Adrenal gland (tissue), 12 donors: ENCODE measurements around the gene ZNF555. TPM values are rescaled to one million over a fixed set of nuclear protein-coding genes. Genes with fewer than 3 reads are reported as not detected.

Experiments used
- DNase-seq, 7 donors: peaks; one replicate each; pipeline ENCODE4 v3.0.0-alpha.2; 2019 to 2020
- H3K27ac ChIP-seq, 5 donors: fragments of 200-600 bp; sonication (generic) in 4 of 5; 1 replicate in 3 of 5; 2 replicates in 2 of 5; pipeline versions ENCODE4 v1.5.1 to v1.8.0; 2016 to 2020; ENCODE audit warnings: mild to moderate bottlenecking in 1 of 5
- H3K27me3 ChIP-seq: fragments of 200-600 bp; 2 replicates; pipeline ENCODE4 v1.8.0; 2021
- H3K36me3 ChIP-seq, 2 donors: fragments of 200-600 bp; replicated peaks in 1 of 2; 1 replicate in 1 of 2; 2 replicates in 1 of 2; pipeline versions ENCODE4 v1.5.1 to v1.8.0; 2018 to 2022
- H3K4me1 ChIP-seq, 2 donors: fragments of 200-600 bp; replicated peaks in 1 of 2; 1 replicate in 1 of 2; 2 replicates in 1 of 2; pipeline versions ENCODE4 v1.5.1 to v1.8.0; 2018 to 2021
- H3K4me3 ChIP-seq, 4 donors: fragments of 200-600 bp; sonication (generic) in 3 of 4; one replicate each; pipeline ENCODE4 v1.5.1; 2016 to 2018
- H3K9me3 ChIP-seq, 3 donors: fragments of 200-600 bp; sonication (generic) in 1 of 3; replicated peaks in 1 of 3; 1 replicate in 2 of 3; 2 replicates in 1 of 3; pipeline versions ENCODE4 v1.5.1 to v1.8.0; 2016 to 2021
- CTCF ChIP-seq, 6 experiments: fragments of 450-650 bp in 4 of 6; fragments of 200-600 bp in 2 of 6; sonication (generic) in 1 of 6; IDR thresholded peaks; 1 replicate in 5 of 6; 2 replicates in 1 of 6; pipeline versions ENCODE4 v1.5.1 to v1.8.0; 2016 to 2021; ENCODE audit warnings: antibody characterized with exemption in 6 of 6, mild to moderate bottlenecking in 2 of 6, moderate library complexity in 1 of 6
- POLR2A ChIP-seq, 2 donors: fragments of 450-650 bp; IDR thresholded peaks; one replicate each; pipeline ENCODE4 v1.6.1; 2017; ENCODE audit warnings: antibody characterized with exemption in 2 of 2, mild to moderate bottlenecking in 2 of 2, moderate library complexity in 1 of 2
- WGBS, 4 donors: extraction: QIAGEN DNeasy Blood & Tissue Kit in 2 of 4; methylation state at CpG; one replicate each; pipeline versions ENCODE4 v1.1.5 to v1.1.7; 2013 to 2017; 5-methylcytosine and 5-hydroxymethylcytosine counted together
- intact Hi-C, 2 donors: fragments of 100-400 bp; cut with DNase I; formaldehyde crosslinking; loops; one replicate each; pipeline versions ENCODE4 v1.14.1 to v1.15.0; 2022 to 2023
- polyA plus RNA-seq, 3 donors: library from polyadenylated mRNA; stranded (reverse); fragments of 200-250 nt in 2 of 3; fragments of 350-450 nt in 1 of 3; fragmentation: Illumina TruSeq in 1 of 3; extraction: RNeasy Lipid Tissue Mini Kit (QIAGEN cat#74804) in 1 of 3; gene quantifications; one replicate each; pipeline ENCODE4 v1.2.3, GENCODE V29; 2013 to 2014
- total RNA-seq, 9 donors: library from RNA; depleted of rRNA in 4 of 9; stranded (reverse); fragments of >200 nt in 4 of 9; fragments of 120-200 nt in 1 of 9; fragmentation: NEBNext Ultra II Directional in 1 of 9; extraction: Animal tissue kit (Norgen Biotek cat#: 25700) in 1 of 9; gene quantifications; one replicate each; pipeline versions ENCODE4 v1.1.0 to v1.2.4, GENCODE V29; 2013 to 2023
- donor health status: healthy with polysubstance abuse.
- donor health status: Bipolar disorder and iron deficiency.
- donor health status: DM: yes; HTN: yes; CAD: no.
- donor health status: DM: no; HTN: no; CAD: no.
- donor health status: DM: no; HTN: no; CAD: no.
- donor health status: DM: yes; HTN: yes; CAD: no.

ZNF555 gene
- total and polyA plus RNA-seq, 12 donors, result 1.9 to 7.2 (median 5.7) TPM

- TF ChIP-seq CTCF (IDR thresholded peaks at IDR 0.05) (no peak), POLR2A (IDR thresholded peaks at IDR 0.05) (no peak)
- intact Hi-C loops, result no loop called here
- no peaks in the 10 kb centered on the region for H3K9me3 ChIP-seq
- no peak overlapping the region for H3K27ac ChIP-seq
- H3K27me3 ChIP-seq, result no peaks in the 10 kb centered on the region
- H3K36me3 ChIP-seq, result no peaks in the 10 kb centered on the region
- peaks cover 0 to 9% of the 10 kb centered on the region in 2 donors for H3K4me1 ChIP-seq
- H3K4me3 ChIP-seq, result no peak overlapping the region
- 0 to 86% (median 76%) methylated on average over 2 to 8 of the region's 8 CpGs; no CpG with 5 or more reads in 1 of the 4 donors for WGBS, 4 donors
- DNase-seq, result no peak
Measured at GRCh38 chr19:2824129-2824528, 17.1 kb upstream of the ZNF555 start.

GRCh38 chr19:2827022-2827421 lies 14.3 kb upstream of the ZNF555 start:
- Histone ChIP-seq H3K4me3 (no peak overlapping the region), H3K27ac (no peak overlapping the region), H3K4me1 (no peaks in the 10 kb centered on the region), H3K9me3 (peaks cover 0 to 19% (median 0%) of the 10 kb centered on the region in 3 donors), H3K27me3 (no peaks in the 10 kb centered on the region), H3K36me3 (no peaks in the 10 kb centered on the region)
- no peak for DNase-seq
- intact Hi-C loops, result no loop called here
- TF ChIP-seq CTCF (IDR thresholded peaks at IDR 0.05) (no peak), POLR2A (IDR thresholded peaks at IDR 0.05) (no peak)
- WGBS, 4 donors, result 79 to 100% (median 92%) methylated on average over 1 to 2 of the region's 2 CpGs

- Histone ChIP-seq H3K36me3 (peaks cover 0 to 5% of the 10 kb centered on the region in 2 donors), H3K27ac (no peak overlapping the region), H3K4me1 (no peaks in the 10 kb centered on the region), H3K4me3 (no peak overlapping the region), H3K9me3 (peaks cover 0 to 27% (median 5%) of the 10 kb centered on the region in 3 donors), H3K27me3 (no peaks in the 10 kb centered on the region)
- intact Hi-C loops, result no loop called here
- 90 to 95% (median 94%) methylated on average over 12 to 13 of the region's 13 CpGs for WGBS, 4 donors
- peak in 1 of 7 donors; percentile 14 for DNase-seq
- no peak for TF ChIP-seq CTCF (IDR thresholded peaks at IDR 0.05)
- no peak for TF ChIP-seq POLR2A (IDR thresholded peaks at IDR 0.05)
Measured at GRCh38 chr19:2827840-2828489, 13.3 kb upstream of the ZNF555 start.

- TF ChIP-seq POLR2A (IDR thresholded peaks at IDR 0.05) (no peak), CTCF (IDR thresholded peaks at IDR 0.05) (no peak)
- Histone ChIP-seq H3K4me3 (no peak overlapping the region), H3K4me1 (no peaks in the 10 kb centered on the region), H3K36me3 (peaks cover 0 to 8% of the 10 kb centered on the region in 2 donors), H3K27ac (no peak overlapping the region), H3K9me3 (peaks cover 3 to 87% (median 5%) of the 10 kb centered on the region in 3 donors), H3K27me3 (no peaks in the 10 kb centered on the region)
- 93 to 98% (median 95%) methylated on average over 18 to 19 of the region's 19 CpGs for WGBS, 4 donors
- intact Hi-C loops, result no loop called here
- no peak for DNase-seq
Measured at GRCh38 chr19:2834294-2834871, 6.9 kb upstream of the ZNF555 start.
